Measurements from ENCODE around the gene PPFIBP2. TPM values are rescaled to one million over a fixed set of nuclear protein-coding genes. Genes with fewer than 3 reads are reported as not detected.

The PPFIBP2 gene
- total RNA-seq, 4 donors from 2014 or later = 7.5 to 12.5 (median 10.0) TPM

GRCh38 chr11:7571640-7572000 is 57.8 kb downstream of the PPFIBP2 start:
- WGBS = 3% methylated on average over 4 of the region's 4 CpGs
- no peak for TF ChIP-seq EP300 (IDR thresholded peaks at IDR 0.05)
- TF ChIP-seq, protein P1, sequence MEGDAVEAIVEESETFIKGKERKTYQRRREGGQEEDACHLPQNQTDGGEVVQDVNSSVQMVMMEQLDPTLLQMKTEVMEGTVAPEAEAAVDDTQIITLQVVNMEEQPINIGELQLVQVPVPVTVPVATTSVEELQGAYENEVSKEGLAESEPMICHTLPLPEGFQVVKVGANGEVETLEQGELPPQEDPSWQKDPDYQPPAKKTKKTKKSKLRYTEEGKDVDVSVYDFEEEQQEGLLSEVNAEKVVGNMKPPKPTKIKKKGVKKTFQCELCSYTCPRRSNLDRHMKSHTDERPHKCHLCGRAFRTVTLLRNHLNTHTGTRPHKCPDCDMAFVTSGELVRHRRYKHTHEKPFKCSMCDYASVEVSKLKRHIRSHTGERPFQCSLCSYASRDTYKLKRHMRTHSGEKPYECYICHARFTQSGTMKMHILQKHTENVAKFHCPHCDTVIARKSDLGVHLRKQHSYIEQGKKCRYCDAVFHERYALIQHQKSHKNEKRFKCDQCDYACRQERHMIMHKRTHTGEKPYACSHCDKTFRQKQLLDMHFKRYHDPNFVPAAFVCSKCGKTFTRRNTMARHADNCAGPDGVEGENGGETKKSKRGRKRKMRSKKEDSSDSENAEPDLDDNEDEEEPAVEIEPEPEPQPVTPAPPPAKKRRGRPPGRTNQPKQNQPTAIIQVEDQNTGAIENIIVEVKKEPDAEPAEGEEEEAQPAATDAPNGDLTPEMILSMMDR (IDR thresholded peaks at IDR 0.05) = peak; percentile 81 to 96 (median 82)
- Histone ChIP-seq H3K4me3 (no peak overlapping the region), H3K27me3 (peaks cover 0 to 22% (median 0%) of the 10 kb centered on the region in 4 donors), H3K9me3 (no peaks in the 10 kb centered on the region), H3K36me3 (no peaks in the 10 kb centered on the region), H3K27ac (replicated peaks in 1 of 4) (peak overlapping the region in 2 of 4 donors; percentile 34 to 55), H3K4me1 (peaks cover 23 to 29% (median 25%) of the 10 kb centered on the region in 4 donors)
- DNase-seq (ENCODE audit: extremely low spot score) = no peak
- intact Hi-C loops (cut with DNase I) = loop anchor here (2.0 kb wide), 1 partner anchor 85 kb away; no protein-coding TSS in a partner anchor

DNA sequence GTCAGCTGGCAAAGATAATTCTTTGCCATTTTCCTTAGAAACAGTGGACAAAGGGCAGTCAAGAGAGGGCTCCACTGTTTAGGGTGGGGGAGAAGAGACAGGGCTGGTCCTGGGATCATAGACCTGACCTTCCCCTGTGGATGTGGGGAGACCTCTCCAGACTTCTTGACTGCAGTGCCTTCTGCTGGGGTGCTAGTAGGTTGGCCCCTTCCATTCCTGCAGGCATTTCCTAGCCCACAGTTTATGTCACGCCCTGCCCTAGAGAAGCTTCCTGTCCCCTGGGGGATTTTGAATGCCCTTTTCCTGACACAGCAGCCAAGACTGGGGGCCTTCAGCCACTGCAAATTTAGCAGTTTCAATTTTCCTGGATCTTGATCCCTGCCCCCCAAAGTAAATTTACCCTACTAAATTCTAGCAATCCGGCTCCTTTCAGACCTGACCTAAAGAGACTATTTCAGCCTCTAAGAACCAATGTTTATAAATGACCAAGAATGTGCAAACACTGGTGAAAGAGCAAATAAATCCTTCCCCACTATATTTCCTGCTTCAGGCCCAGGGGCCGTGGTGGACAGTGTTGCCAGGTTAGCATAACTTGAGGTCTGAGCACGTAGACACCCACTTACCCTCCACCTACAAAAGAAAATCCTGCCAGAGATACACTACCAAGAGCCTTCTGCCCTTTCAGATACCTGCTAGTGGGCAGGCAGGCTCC is 58.4 kb downstream of the PPFIBP2 start:
- no peaks in the 10 kb centered on the region for H3K36me3 ChIP-seq
- H3K4me3 ChIP-seq = no peak overlapping the region
- H3K27ac ChIP-seq (replicated peaks in 1 of 4) = peak overlapping the region in 2 of 4 donors; percentile 34 to 55
- peaks cover 0 to 26% (median 0%) of the 10 kb centered on the region in 4 donors for H3K27me3 ChIP-seq
- intact Hi-C loops (cut with DNase I) = no loop called here
- H3K4me1 ChIP-seq = peaks cover 29 to 34% (median 30%) of the 10 kb centered on the region in 4 donors
- WGBS = 81% methylated on average over 4 of the region's 4 CpGs
- DNase-seq (ENCODE audit: extremely low spot score) = no peak
- no peaks in the 10 kb centered on the region for H3K9me3 ChIP-seq
- no peak for TF ChIP-seq EP300 (IDR thresholded peaks at IDR 0.05)
- TF ChIP-seq POLR2AphosphoS5 (IDR thresholded peaks at IDR 0.05) = no peak
- TF ChIP-seq POLR2A (IDR thresholded peaks at IDR 0.05; ENCODE audit: low read depth) = no peak
- TF ChIP-seq, protein P1 (IDR thresholded peaks at IDR 0.05) = no peak

- intact Hi-C loops (cut with DNase I) = no loop called here
- TF ChIP-seq POLR2A (IDR thresholded peaks at IDR 0.05; ENCODE audit: low read depth) (no peak), POLR2AphosphoS5 (IDR thresholded peaks at IDR 0.05) (no peak), EP300 (IDR thresholded peaks at IDR 0.05) (no peak)
- TF ChIP-seq, protein P1 (IDR thresholded peaks at IDR 0.05) = no peak
- Histone ChIP-seq H3K9me3 (no peaks in the 10 kb centered on the region), H3K36me3 (no peaks in the 10 kb centered on the region), H3K27me3 (peaks cover 0 to 28% (median 0%) of the 10 kb centered on the region in 4 donors), H3K4me1 (peaks cover 39 to 45% (median 39%) of the 10 kb centered on the region in 4 donors), H3K4me3 (no peak overlapping the region), H3K27ac (replicated peaks in 1 of 4) (no peak overlapping the region)
- no peak for DNase-seq (ENCODE audit: extremely low spot score)
Observed at GRCh38 chr11:7573193-7573557, 59.4 kb downstream of the PPFIBP2 start.

DNA sequence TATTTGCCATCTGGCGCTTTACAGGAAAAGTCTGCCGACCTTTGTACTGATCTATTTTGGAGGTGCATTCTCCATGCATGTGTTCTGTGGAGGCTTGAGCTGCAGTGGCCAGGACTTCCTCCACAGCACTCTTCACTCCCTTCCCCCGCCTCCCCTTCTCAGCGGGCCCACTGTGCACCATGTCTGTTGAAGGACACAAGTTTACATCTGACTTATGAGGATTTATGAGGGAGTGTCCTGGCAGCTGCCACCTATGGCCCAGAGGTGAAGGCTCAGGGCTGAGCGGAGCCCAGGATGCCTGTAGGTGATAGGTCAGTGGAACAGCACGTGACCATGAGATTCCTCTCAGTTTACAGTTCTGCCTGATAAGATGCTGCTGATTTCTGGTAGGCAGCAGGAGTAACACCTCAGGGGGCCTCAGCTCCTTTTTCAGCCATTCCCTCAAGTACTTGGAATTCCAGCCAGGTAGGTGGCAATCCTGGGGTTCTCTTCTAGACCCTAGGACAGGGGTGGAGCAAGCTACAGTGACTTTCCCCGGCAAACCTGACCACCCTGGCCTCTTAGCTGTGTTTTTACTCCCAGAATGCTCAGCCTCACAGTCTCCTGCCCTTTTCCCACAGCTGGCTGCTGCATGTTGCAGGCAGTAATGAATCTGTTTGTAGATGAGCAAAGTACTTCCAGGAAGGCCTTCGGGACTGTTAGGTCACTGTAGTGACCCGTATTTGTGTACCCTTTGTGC is 59.9 kb downstream of the PPFIBP2 start:
- DNase-seq (ENCODE audit: extremely low spot score) = no peak
- Histone ChIP-seq H3K4me1 (peaks cover 43 to 50% (median 45%) of the 10 kb centered on the region in 4 donors), H3K27me3 (peaks cover 0 to 34% (median 0%) of the 10 kb centered on the region in 4 donors), H3K27ac (replicated peaks in 1 of 4) (no peak overlapping the region), H3K9me3 (no peaks in the 10 kb centered on the region), H3K4me3 (no peak overlapping the region), H3K36me3 (no peaks in the 10 kb centered on the region)
- TF ChIP-seq, protein P1 (IDR thresholded peaks at IDR 0.05) = no peak
- TF ChIP-seq POLR2A (IDR thresholded peaks at IDR 0.05; ENCODE audit: low read depth) (no peak), POLR2AphosphoS5 (IDR thresholded peaks at IDR 0.05) (no peak), EP300 (IDR thresholded peaks at IDR 0.05) (no peak)
- 87% methylated on average over 9 of the region's 9 CpGs for WGBS
- intact Hi-C loops (cut with DNase I) = no loop called here

Data from esophagus muscularis mucosa (tissue), 4 donors.